Nephron (organoid): Measurements from ENCODE around the gene EDRF1.
A peak's percentile ranks its signal among the peaks of the same experiment; 100 is the strongest.
"Not testable (repeated sequence)": the region's sequence is repeated elsewhere in the genome, so short reads cannot be mapped to it uniquely, and the experiment has no call there.

Source experiments
- H3K27ac Mint-ChIP-seq, 3 experiments: 2 replicates each; pipeline ENCODE4 v1.8.0; 2020; ENCODE audit warnings: mixed read lengths in 3 of 3, mild to moderate bottlenecking in 2 of 3, moderate library complexity in 1 of 3
- H3K27me3 Mint-ChIP-seq: 2 replicates; pipeline ENCODE4 v1.8.0; 2021; ENCODE audit warnings: low read depth, mild to moderate bottlenecking, moderate library complexity, mixed read lengths
- H3K36me3 Mint-ChIP-seq: 2 replicates; pipeline ENCODE4 v1.8.0; 2020; ENCODE audit warnings: low read depth, mixed read lengths
- H3K4me1 Mint-ChIP-seq: 2 replicates; pipeline ENCODE4 v1.8.0; 2020; ENCODE audit warnings: mixed read lengths
- H3K4me3 Mint-ChIP-seq, 3 experiments: 2 replicates each; pipeline ENCODE4 v1.8.0; 2020; ENCODE audit warnings: mild to moderate bottlenecking in 3 of 3, mixed read lengths in 3 of 3, moderate library complexity in 2 of 3
- H3K9me3 Mint-ChIP-seq: 2 replicates; pipeline ENCODE4 v1.8.0; 2020; ENCODE audit warnings: mixed read lengths
- CTCF ChIP-seq, 3 experiments: fragments of 200-600 bp; sonication (generic); IDR thresholded peaks; one replicate each; pipeline ENCODE4 v1.5.0; 2021; ENCODE audit warnings: antibody characterized with exemption in 3 of 3; ENCODE audit not compliant: unreplicated experiment in 3 of 3

EDRF1 gene

GRCh38 chr10:125692601-125693523 is 26.6 kb upstream of the EDRF1 start:
- Mint-ChIP-seq H3K9me3 (no peaks in the 10 kb centered on the region), H3K27me3 (peaks cover 6% of the 10 kb centered on the region), H3K4me3 (no peak overlapping the region), H3K36me3 (no peaks in the 10 kb centered on the region), H3K27ac (no peak overlapping the region), H3K4me1 (peaks cover 26% of the 10 kb centered on the region)
- TF ChIP-seq CTCF (IDR thresholded peaks at IDR 0.05; ENCODE audit: unreplicated experiment in 3 of 3) = no peak

- TF ChIP-seq CTCF (IDR thresholded peaks at IDR 0.05; ENCODE audit: unreplicated experiment in 3 of 3) = no peak
- H3K9me3 Mint-ChIP-seq = no peaks in the 10 kb centered on the region
- H3K4me1 Mint-ChIP-seq = peaks cover 26% of the 10 kb centered on the region
- no peak overlapping the region for H3K4me3 Mint-ChIP-seq
- no peak overlapping the region for H3K27ac Mint-ChIP-seq
- peaks cover 6% of the 10 kb centered on the region for H3K27me3 Mint-ChIP-seq
- H3K36me3 Mint-ChIP-seq = no peaks in the 10 kb centered on the region
These were observed 26.0 kb upstream of the EDRF1 start for GRCh38 chr10:125693524-125693847.

GRCh38 chr10:125694883-125695282 is 24.6 kb upstream of the EDRF1 start:
- no peaks in the 10 kb centered on the region for H3K9me3 Mint-ChIP-seq
- H3K4me3 Mint-ChIP-seq = no peak overlapping the region
- no peaks in the 10 kb centered on the region for H3K36me3 Mint-ChIP-seq
- TF ChIP-seq CTCF (IDR thresholded peaks at IDR 0.05; ENCODE audit: unreplicated experiment in 3 of 3) = no peak
- H3K27me3 Mint-ChIP-seq = peaks cover 6% of the 10 kb centered on the region
- peaks cover 23% of the 10 kb centered on the region for H3K4me1 Mint-ChIP-seq
- H3K27ac Mint-ChIP-seq = peak overlapping the region in 2 of 3 experiments; percentile 41 to 52

- not testable (repeated sequence) for H3K27me3 Mint-ChIP-seq
These were observed 22.6 kb upstream of the EDRF1 start for GRCh38 chr10:125696884-125697283.

GRCh38 chr10:125698481-125698998 is 21.0 kb upstream of the EDRF1 start:
- Mint-ChIP-seq H3K27ac (no peak overlapping the region), H3K4me3 (no peak overlapping the region), H3K27me3 (no peaks in the 10 kb centered on the region), H3K36me3 (no peaks in the 10 kb centered on the region), H3K9me3 (peaks cover 3% of the 10 kb centered on the region), H3K4me1 (peaks cover 15% of the 10 kb centered on the region)
- TF ChIP-seq CTCF (IDR thresholded peaks at IDR 0.05; ENCODE audit: unreplicated experiment in 3 of 3) = no peak

More at GRCh38 chr10:125696884-125697283, 22.6 kb upstream of the EDRF1 start:
- not testable (repeated sequence) for H3K4me3 Mint-ChIP-seq, H3K36me3 Mint-ChIP-seq, H3K27ac Mint-ChIP-seq, H3K9me3 Mint-ChIP-seq
- H3K4me1 Mint-ChIP-seq = peaks cover 21% of the 10 kb centered on the region

GRCh38 chr10:125699562-125700143 is 19.9 kb upstream of the EDRF1 start:
- Mint-ChIP-seq H3K4me1 (peaks cover 12% of the 10 kb centered on the region), H3K36me3 (no peaks in the 10 kb centered on the region), H3K27ac (no peak overlapping the region), H3K4me3 (no peak overlapping the region), H3K9me3 (peaks cover 3% of the 10 kb centered on the region), H3K27me3 (no peaks in the 10 kb centered on the region)
- no peak for TF ChIP-seq CTCF (IDR thresholded peaks at IDR 0.05; ENCODE audit: unreplicated experiment in 3 of 3)
